Lung (tissue), 12 donors: ENCODE results near the gene SARNP. TPM values are rescaled to one million over a fixed set of nuclear protein-coding genes. Genes with fewer than 3 reads are reported as not detected.

Source experiments
- ATAC-seq: fragments of 200-7000 bp; cut with Tn5 transposase; one replicate; pipeline ENCODE4 v1.9.1; 2020; ENCODE audit warnings: moderate number of reproducible peaks; ENCODE audit not compliant: insufficient read depth, low FRiP score
- DNase-seq, 3 donors: peaks; one replicate each; pipeline ENCODE4 v3.0.0-alpha.2; 2013 to 2017
- H3K27ac ChIP-seq, 2 donors: one replicate each; pipeline ENCODE4 v1.5.1; 2013; ENCODE audit warnings: mild to moderate bottlenecking in 2 of 2, moderate library complexity in 2 of 2, control low read depth in 1 of 2, inconsistent platforms in 1 of 2, low read depth in 1 of 2, low read length in 1 of 2
- H3K27me3 ChIP-seq, 3 donors: one replicate each; pipeline ENCODE4 v1.5.1; 2013; ENCODE audit warnings: low read length in 2 of 3; ENCODE audit not compliant: control insufficient read depth in 3 of 3, insufficient read depth in 3 of 3
- H3K36me3 ChIP-seq, 4 donors: one replicate each; pipeline ENCODE4 v1.5.1; 2013; ENCODE audit warnings: low read length in 4 of 4, mild to moderate bottlenecking in 1 of 4, moderate library complexity in 1 of 4; ENCODE audit not compliant: control insufficient read depth in 4 of 4, insufficient read depth in 4 of 4
- H3K4me1 ChIP-seq, 5 donors: one replicate each; pipeline ENCODE4 v1.5.1; 2013; ENCODE audit warnings: low read length in 5 of 5, mild to moderate bottlenecking in 2 of 5, moderate library complexity in 1 of 5; ENCODE audit not compliant: control insufficient read depth in 5 of 5, insufficient read depth in 5 of 5
- H3K4me3 ChIP-seq: one replicate; pipeline ENCODE4 v1.5.1; 2013; ENCODE audit warnings: mild to moderate bottlenecking, control low read depth, moderate library complexity
- H3K9ac ChIP-seq, 2 donors: one replicate each; pipeline ENCODE4 v1.5.1; 2013; ENCODE audit warnings: low read length in 2 of 2, control low read depth in 1 of 2; ENCODE audit not compliant: insufficient read depth in 1 of 2
- H3K9me3 ChIP-seq, 4 donors: one replicate each; pipeline ENCODE4 v1.5.1; 2013; ENCODE audit warnings: low read length in 3 of 4, mild to moderate bottlenecking in 1 of 4, moderate library complexity in 1 of 4; ENCODE audit not compliant: control insufficient read depth in 4 of 4, insufficient read depth in 3 of 4
- WGBS, 2 donors: extraction: QIAGEN DNeasy Blood & Tissue Kit; methylation state at CpG; one replicate each; pipeline ENCODE4 v1.1.7; 2013; 5-methylcytosine and 5-hydroxymethylcytosine counted together
- polyA plus RNA-seq, 2 donors: library from polyadenylated mRNA; stranded (reverse); fragments of 200-250 nt; gene quantifications; one replicate each; pipeline ENCODE4 v1.2.1, GENCODE V29; 2013
- total RNA-seq, 2 donors: library from RNA; depleted of rRNA in 1 of 2; stranded (reverse); fragments of >200 nt in 1 of 2; gene quantifications; one replicate each; pipeline ENCODE4 v1.2.1, GENCODE V29; 2014 to 2021
- TF ChIP-seq, protein P1 (sequence below): IDR thresholded peaks from 2 replicates; pipeline ENCODE4 v1.5.1; 2012; ENCODE audit warnings: mild to moderate bottlenecking; ENCODE audit errors: control extremely low read depth, extremely low read depth
- donor health status: control.
- donor health status: control.
- donor health status: Bipolar disorder and iron deficiency.
- donor health status: healthy.
- donor health status: DM: yes; HTN: yes; CAD: no.

The SARNP gene
- total and polyA plus RNA-seq, 4 donors, result 51.9 to 102 (median 82.2) TPM

DNA sequence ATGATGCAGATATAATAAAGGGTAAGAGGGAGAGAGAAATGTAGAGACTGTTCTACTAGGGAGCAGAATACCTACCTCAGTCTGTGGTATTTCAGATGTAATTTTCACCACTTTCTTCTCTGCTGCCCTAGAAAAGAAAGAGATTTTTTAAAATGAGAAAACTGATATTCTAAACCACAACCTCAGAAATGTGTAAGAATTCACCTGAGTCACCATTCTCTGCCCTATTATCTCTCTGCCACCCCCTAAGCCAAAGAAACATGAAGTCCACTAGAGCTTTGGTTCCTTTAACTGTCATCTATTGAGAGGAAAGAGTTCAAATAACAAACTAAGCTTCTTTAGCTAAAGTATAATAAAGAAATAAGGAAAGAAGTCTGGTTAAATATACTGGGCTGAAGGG is 21.6 kb downstream of the SARNP start:
- no peak overlapping the region for H3K27ac ChIP-seq
- H3K27me3 ChIP-seq, result no peaks in the 10 kb centered on the region
- H3K4me1 ChIP-seq, result no peaks in the 10 kb centered on the region
- no peak for DNase-seq
- no peak overlapping the region for H3K4me3 ChIP-seq
- H3K9ac ChIP-seq, result no peak overlapping the region
- H3K36me3 ChIP-seq, result peaks cover 9 to 36% (median 25%) of the 10 kb centered on the region in 4 donors
- ATAC-seq, result no peak
- TF ChIP-seq, protein P1, sequence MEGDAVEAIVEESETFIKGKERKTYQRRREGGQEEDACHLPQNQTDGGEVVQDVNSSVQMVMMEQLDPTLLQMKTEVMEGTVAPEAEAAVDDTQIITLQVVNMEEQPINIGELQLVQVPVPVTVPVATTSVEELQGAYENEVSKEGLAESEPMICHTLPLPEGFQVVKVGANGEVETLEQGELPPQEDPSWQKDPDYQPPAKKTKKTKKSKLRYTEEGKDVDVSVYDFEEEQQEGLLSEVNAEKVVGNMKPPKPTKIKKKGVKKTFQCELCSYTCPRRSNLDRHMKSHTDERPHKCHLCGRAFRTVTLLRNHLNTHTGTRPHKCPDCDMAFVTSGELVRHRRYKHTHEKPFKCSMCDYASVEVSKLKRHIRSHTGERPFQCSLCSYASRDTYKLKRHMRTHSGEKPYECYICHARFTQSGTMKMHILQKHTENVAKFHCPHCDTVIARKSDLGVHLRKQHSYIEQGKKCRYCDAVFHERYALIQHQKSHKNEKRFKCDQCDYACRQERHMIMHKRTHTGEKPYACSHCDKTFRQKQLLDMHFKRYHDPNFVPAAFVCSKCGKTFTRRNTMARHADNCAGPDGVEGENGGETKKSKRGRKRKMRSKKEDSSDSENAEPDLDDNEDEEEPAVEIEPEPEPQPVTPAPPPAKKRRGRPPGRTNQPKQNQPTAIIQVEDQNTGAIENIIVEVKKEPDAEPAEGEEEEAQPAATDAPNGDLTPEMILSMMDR, result no peak
- H3K9me3 ChIP-seq, result no peaks in the 10 kb centered on the region

GRCh38 chr12:55789893-55790292 is 27.6 kb downstream of the SARNP start:
- H3K9me3 ChIP-seq, result no peaks in the 10 kb centered on the region

DNA sequence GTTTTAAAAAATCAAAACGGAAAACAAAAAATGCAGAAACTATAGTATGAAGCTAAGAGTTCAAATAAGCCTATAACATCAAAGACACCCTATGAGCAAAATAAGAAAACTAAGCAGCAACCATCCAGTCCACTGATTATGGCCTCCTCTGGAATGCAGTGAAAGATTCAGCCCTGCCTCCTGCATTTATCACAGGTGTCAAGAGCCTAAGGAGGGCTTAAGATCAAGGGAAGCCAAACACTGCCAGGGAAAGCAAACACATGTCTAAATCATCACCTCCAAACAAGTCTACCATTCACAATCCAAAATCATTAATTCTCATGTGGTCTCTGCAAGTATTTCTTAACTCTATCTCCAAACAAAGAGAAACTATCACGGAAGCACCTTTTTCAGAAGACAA is 28.4 kb downstream of the SARNP start:
- TF ChIP-seq, protein P1, result no peak
- DNase-seq, result no peak
- no peaks in the 10 kb centered on the region for H3K4me1 ChIP-seq
- no peak for ATAC-seq
- no peak overlapping the region for H3K4me3 ChIP-seq
- H3K27ac ChIP-seq, result no peak overlapping the region
- H3K27me3 ChIP-seq, result no peaks in the 10 kb centered on the region
- H3K9ac ChIP-seq, result no peak overlapping the region
- WGBS, 2 donors, result 89 to 94% methylated on average over 2 of the region's 2 CpGs
- H3K36me3 ChIP-seq, result peaks cover 13 to 42% (median 37%) of the 10 kb centered on the region in 4 donors
- H3K9me3 ChIP-seq, result no peaks in the 10 kb centered on the region

More at GRCh38 chr12:55789893-55790292, 27.6 kb downstream of the SARNP start:
- Histone ChIP-seq H3K4me3 (no peak overlapping the region), H3K9ac (no peak overlapping the region), H3K4me1 (no peaks in the 10 kb centered on the region), H3K36me3 (peaks cover 13 to 43% (median 32%) of the 10 kb centered on the region in 4 donors), H3K27ac (no peak overlapping the region), H3K27me3 (no peaks in the 10 kb centered on the region)
- DNase-seq, result no peak
- no peak for ATAC-seq
- TF ChIP-seq, protein P1, result no peak
- WGBS, 2 donors, result 94 to 97% methylated on average over 4 of the region's 4 CpGs

DNA sequence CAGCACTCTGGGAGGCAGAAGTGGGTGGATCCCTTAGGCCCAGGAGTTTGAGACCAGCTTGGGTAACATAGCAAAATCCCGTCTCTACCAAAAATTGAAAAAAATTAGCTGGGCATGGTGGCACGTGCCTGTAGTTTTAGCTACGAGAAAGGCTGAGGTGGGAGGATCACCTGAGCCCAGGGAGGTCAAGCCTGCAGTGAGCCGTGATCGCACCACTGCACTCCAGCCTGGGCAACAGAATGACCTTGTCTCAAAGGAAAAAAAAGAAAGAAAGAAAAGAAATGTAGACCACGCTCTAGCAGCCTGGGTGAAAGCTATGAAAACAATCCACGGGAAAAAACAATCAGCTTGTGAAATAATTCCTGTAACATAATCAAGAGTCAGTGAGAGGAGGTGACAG is 29.0 kb downstream of the SARNP start:
- H3K4me3 ChIP-seq, result no peak overlapping the region
- no peak for DNase-seq
- H3K36me3 ChIP-seq, result peaks cover 15 to 42% (median 38%) of the 10 kb centered on the region in 4 donors
- H3K4me1 ChIP-seq, result no peaks in the 10 kb centered on the region
- TF ChIP-seq, protein P1, result no peak
- no peaks in the 10 kb centered on the region for H3K27me3 ChIP-seq
- no peak overlapping the region for H3K27ac ChIP-seq
- 94 to 96% methylated on average over 7 of the region's 7 CpGs for WGBS, 2 donors
- no peak for ATAC-seq
- no peak overlapping the region for H3K9ac ChIP-seq
- H3K9me3 ChIP-seq, result no peaks in the 10 kb centered on the region
